Esophagus muscularis mucosa (tissue), 3 donors: ENCODE results near the gene CD300LB.

Experiments
- CTCF ChIP-seq, 3 experiments: fragments of 200-600 bp in 2 of 3; fragments of 450-650 bp in 1 of 3; sonication (generic) in 2 of 3; IDR thresholded peaks; one replicate each; pipeline ENCODE4 v1.5.1; 2017 to 2019; ENCODE audit warnings: antibody characterized with exemption in 3 of 3, mild to moderate bottlenecking in 2 of 3, moderate library complexity in 1 of 3
- POLR2A ChIP-seq: fragments of 450-650 bp; IDR thresholded peaks from one replicate; pipeline ENCODE4 v1.6.1; 2017; ENCODE audit warnings: antibody characterized with exemption, moderate library complexity, mild to moderate bottlenecking, low read depth

GRCh38 chr17:74544991-74545842 is 13.9 kb upstream of the CD300LB start:
- TF ChIP-seq CTCF (IDR thresholded peaks at IDR 0.05) (no peak), POLR2A (no peak)
